T-cell (primary cell): ENCODE results near the gene PLCB1. TPM values are rescaled to one million over a fixed set of nuclear protein-coding genes. Genes with fewer than 3 reads are reported as not detected.

Source experiments
- ATAC-seq, 4 experiments: fragments of 200-7000 bp in 3 of 4; fragments of 150-1000 bp in 1 of 4; cut with Tn5 transposase; replicated peaks in 1 of 4; 1 replicate in 3 of 4; 2 replicates in 1 of 4; pipeline ENCODE4 v1.10.0; 2021; ENCODE audit warnings: moderate library complexity in 3 of 4, mild to moderate bottlenecking in 2 of 4, moderate number of reproducible peaks in 1 of 4
- CTCF ChIA-PET, 2 donors: fragments of 300-600 bp; sonication (Branson Sonifier 250); formaldehyde crosslinking; loops; one replicate each; lab custom pipeline; 2022; ENCODE audit warnings: antibody characterized with exemption in 2 of 2; lab: Charles Lee
- POLR2A ChIA-PET, 2 donors: fragments of 300-600 bp; sonication (Branson Sonifier 250); formaldehyde crosslinking; loops; one replicate each; lab custom pipeline; 2022; ENCODE audit warnings: antibody characterized with exemption in 2 of 2; lab: Charles Lee
- DNase-seq, 35 experiments: peaks; one replicate each; pipeline versions ENCODE4 v3.0.0 to v3.0.0-alpha.2; 2013 to 2023
- H3K27ac ChIP-seq: one replicate; pipeline ENCODE4 v1.5.1; 2013; ENCODE audit warnings: low read length
- H3K27me3 ChIP-seq, 2 experiments: replicated peaks in 1 of 2; 1 replicate in 1 of 2; 2 replicates in 1 of 2; pipeline versions ENCODE4 v1.6.1 to v1.7.0; 2013; ENCODE audit warnings: low read length in 1 of 2, mixed read lengths in 1 of 2; ENCODE audit not compliant: control insufficient read depth in 2 of 2, insufficient read depth in 2 of 2; ENCODE audit errors: extremely low read depth in 1 of 2
- H3K36me3 ChIP-seq, 2 donors: 1 replicate in 1 of 2; 2 replicates in 1 of 2; pipeline versions ENCODE4 v1.6.1 to v1.7.0; 2013; ENCODE audit warnings: low read length in 1 of 2; ENCODE audit not compliant: control insufficient read depth in 2 of 2, insufficient read depth in 1 of 2; ENCODE audit errors: extremely low read depth in 1 of 2
- H3K4me1 ChIP-seq, 2 experiments: 1 replicate in 1 of 2; 2 replicates in 1 of 2; pipeline versions ENCODE4 v1.6.1 to v1.7.0; 2013; ENCODE audit warnings: low read length in 2 of 2, mixed read lengths in 1 of 2; ENCODE audit not compliant: insufficient read depth in 2 of 2, control insufficient read depth in 1 of 2; ENCODE audit errors: extremely low read depth in 1 of 2
- H3K4me3 ChIP-seq, 2 donors: 1 replicate in 1 of 2; 2 replicates in 1 of 2; pipeline versions ENCODE4 v1.5.1 to v1.7.0; 2013; ENCODE audit warnings: mild to moderate bottlenecking in 2 of 2, low read length in 1 of 2, moderate library complexity in 1 of 2; ENCODE audit not compliant: control insufficient read depth in 1 of 2; ENCODE audit errors: extremely low read depth in 1 of 2
- H3K9me3 ChIP-seq: 2 replicates; pipeline ENCODE4 v1.7.0; 2013
- H3K27ac Mint-ChIP-seq, 2 donors: one replicate each; pipeline ENCODE4 v1.8.0; 2020 to 2021; ENCODE audit warnings: mild to moderate bottlenecking in 2 of 2, mixed read lengths in 2 of 2
- H3K27me3 Mint-ChIP-seq, 2 donors: one replicate each; pipeline ENCODE4 v1.8.0; 2021 to 2022; ENCODE audit warnings: mixed read lengths in 2 of 2
- H3K36me3 Mint-ChIP-seq: one replicate; pipeline ENCODE4 v1.8.0; 2021; ENCODE audit warnings: mixed read lengths
- H3K4me1 Mint-ChIP-seq, 3 donors: one replicate each; pipeline ENCODE4 v1.8.0; 2020 to 2022; ENCODE audit warnings: mixed read lengths in 3 of 3, mild to moderate bottlenecking in 1 of 3
- H3K4me3 Mint-ChIP-seq, 3 donors: one replicate each; pipeline ENCODE4 v1.8.0; 2020 to 2022; ENCODE audit warnings: mild to moderate bottlenecking in 3 of 3, mixed read lengths in 3 of 3, moderate library complexity in 3 of 3
- H3K9me3 Mint-ChIP-seq, 3 donors: one replicate each; pipeline ENCODE4 v1.8.0; 2020 to 2022; ENCODE audit warnings: mixed read lengths in 3 of 3
- WGBS: methylation state at CpG from one replicate; pipeline ENCODE4 v1.1.5; 2013; ENCODE audit warnings: missing lambda C conversion rate; ENCODE audit not compliant: insufficient coverage; 5-methylcytosine and 5-hydroxymethylcytosine counted together
- total RNA-seq, 35 experiments: library from RNA in 6 of 35; stranded (reverse) in 6 of 35; fragments of 120-200 nt in 1 of 35; gene quantifications; one replicate each; pipeline versions ENCODE4 v1.2.1 to v1.2.4 and lab custom pipeline; 2013 to 2026

PLCB1 gene
- total RNA-seq, 5 donors from 2014 or later (not counting 1 experiment from before 2014, with no cell fraction given), result 3.3 to 15.1 (median 7.4) TPM

- Histone ChIP-seq H3K9me3 (no peaks in the 10 kb centered on the region), H3K4me3 (no peak overlapping the region), H3K4me1 (no peaks in the 10 kb centered on the region), H3K36me3 (no peaks in the 10 kb centered on the region), H3K27me3 (no peaks in the 10 kb centered on the region), H3K27ac (no peak overlapping the region)
- H3K27ac Mint-ChIP-seq, result no peak overlapping the region
- H3K27me3 Mint-ChIP-seq, result no peaks in the 10 kb centered on the region
- H3K9me3 Mint-ChIP-seq, result no peaks in the 10 kb centered on the region
- no peak overlapping the region for H3K4me3 Mint-ChIP-seq
- H3K36me3 Mint-ChIP-seq, result no peaks in the 10 kb centered on the region
- no peak for ATAC-seq
- H3K4me1 Mint-ChIP-seq, result no peaks in the 10 kb centered on the region
- WGBS, result no CpG with 5 or more reads among the region's 5 CpGs
- ChIA-PET POLR2A (no interaction called here), CTCF (interaction anchor here in 1 of 2 donors (0.6 kb wide), 1 partner anchor 116 kb away, joined by 8 read pairs; no protein-coding TSS in a partner anchor)
- DNase-seq, result no peak
These were observed 402.5 kb downstream of the PLCB1 start for GRCh38 chr20:8534368-8535160.

- no peak for ATAC-seq
These were observed 403.6 kb downstream of the PLCB1 start for GRCh38 chr20:8535403-8536261.

DNA sequence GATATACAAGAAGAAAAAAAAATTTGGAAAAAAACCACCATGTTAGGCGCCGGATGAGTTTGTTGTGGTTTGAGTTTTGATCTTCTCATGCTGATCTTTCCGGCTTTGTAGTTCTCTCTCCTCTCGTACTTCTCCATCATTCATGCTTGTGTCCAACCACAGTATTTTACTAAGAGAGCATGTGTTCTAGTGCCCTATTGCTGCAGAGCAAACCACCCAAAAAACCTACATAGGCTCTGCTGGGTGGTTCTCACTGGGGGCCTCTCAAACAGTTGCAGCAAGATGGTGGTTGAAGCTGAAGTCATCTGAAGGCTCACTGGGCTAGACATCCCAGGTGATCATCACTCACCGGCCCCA, 404.2 kb downstream of the PLCB1 start:
- POLR2A ChIA-PET, result interaction anchor here in 1 of 2 donors (0.6 kb wide), 1 partner anchor 12 kb away, joined by 7 read pairs; no protein-coding TSS in a partner anchor
- H3K9me3 Mint-ChIP-seq, result no peaks in the 10 kb centered on the region

More at GRCh38 chr20:8535403-8536261, 403.6 kb downstream of the PLCB1 start:
- H3K27ac Mint-ChIP-seq, result no peak overlapping the region
- WGBS, result no CpG with 5 or more reads among the region's 3 CpGs
- no peaks in the 10 kb centered on the region for H3K4me1 Mint-ChIP-seq
- POLR2A ChIA-PET, result no interaction called here
- H3K9me3 ChIP-seq, result no peaks in the 10 kb centered on the region
- no peaks in the 10 kb centered on the region for H3K36me3 ChIP-seq
- H3K4me3 Mint-ChIP-seq, result no peak overlapping the region
- H3K4me1 ChIP-seq, result no peaks in the 10 kb centered on the region
- H3K9me3 Mint-ChIP-seq, result no peaks in the 10 kb centered on the region
- peak in 1 of 35 experiments; percentile 8 for DNase-seq
- H3K27me3 ChIP-seq, result no peaks in the 10 kb centered on the region
- H3K27me3 Mint-ChIP-seq, result no peaks in the 10 kb centered on the region
- no peaks in the 10 kb centered on the region for H3K36me3 Mint-ChIP-seq
- CTCF ChIA-PET, result interaction anchor here in 1 of 2 donors (0.6 to 0.7 kb wide), 2 partner anchors 148 to 489 kb away, joined by 3 to 6 read pairs; no protein-coding TSS in a partner anchor
- no peak overlapping the region for H3K27ac ChIP-seq
- H3K4me3 ChIP-seq, result no peak overlapping the region

DNA sequence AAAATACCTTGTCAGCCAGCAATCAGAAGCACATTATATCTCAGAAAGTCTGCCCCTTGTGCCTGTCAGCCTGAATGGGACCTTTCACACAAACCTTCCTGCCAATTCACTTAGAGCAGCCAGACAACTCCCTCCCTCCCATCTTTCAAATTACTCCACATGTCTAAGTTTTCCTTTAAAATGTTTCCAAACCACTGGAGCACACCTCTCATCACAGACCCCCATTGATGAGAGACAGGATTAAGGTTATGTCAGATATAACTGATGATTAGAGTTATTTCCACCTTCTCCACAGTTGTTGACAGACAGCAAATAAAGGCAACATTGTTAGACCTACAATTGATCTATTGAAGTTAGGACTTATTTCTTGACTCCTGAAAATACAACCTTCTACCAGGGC, 408.4 kb downstream of the PLCB1 start:
- H3K4me1 ChIP-seq, result no peaks in the 10 kb centered on the region
- no peak overlapping the region for H3K27ac ChIP-seq
- ChIA-PET CTCF (no interaction called here), POLR2A (interaction anchor here in 1 of 2 donors (0.6 kb wide), 1 partner anchor 47 kb away, joined by 6 read pairs; no protein-coding TSS in a partner anchor)
- no peaks in the 10 kb centered on the region for H3K36me3 ChIP-seq
- H3K9me3 ChIP-seq, result no peaks in the 10 kb centered on the region
- ATAC-seq (no peak), DNase-seq (no peak)
- Mint-ChIP-seq H3K4me3 (no peak overlapping the region), H3K36me3 (no peaks in the 10 kb centered on the region), H3K27ac (no peak overlapping the region), H3K9me3 (no peaks in the 10 kb centered on the region), H3K4me1 (no peaks in the 10 kb centered on the region), H3K27me3 (no peaks in the 10 kb centered on the region)
- H3K4me3 ChIP-seq, result no peak overlapping the region
- H3K27me3 ChIP-seq, result no peaks in the 10 kb centered on the region

More for the DNA sequence above, 404.2 kb downstream of the PLCB1 start:
- Histone ChIP-seq H3K27me3 (no peaks in the 10 kb centered on the region), H3K4me3 (no peak overlapping the region), H3K4me1 (no peaks in the 10 kb centered on the region), H3K36me3 (no peaks in the 10 kb centered on the region), H3K27ac (no peak overlapping the region), H3K9me3 (no peaks in the 10 kb centered on the region)
- WGBS, result 100% methylated on average over 1 of the region's 5 CpGs
- no peak for ATAC-seq
- H3K4me3 Mint-ChIP-seq, result no peak overlapping the region
- H3K27me3 Mint-ChIP-seq, result no peaks in the 10 kb centered on the region
- H3K36me3 Mint-ChIP-seq, result no peaks in the 10 kb centered on the region
- no peaks in the 10 kb centered on the region for H3K4me1 Mint-ChIP-seq
- DNase-seq, result no peak
- H3K27ac Mint-ChIP-seq, result no peak overlapping the region
- CTCF ChIA-PET, result no interaction called here

- Histone ChIP-seq H3K27ac (no peak overlapping the region), H3K4me3 (no peak overlapping the region), H3K4me1 (no peaks in the 10 kb centered on the region), H3K36me3 (no peaks in the 10 kb centered on the region), H3K27me3 (no peaks in the 10 kb centered on the region), H3K9me3 (no peaks in the 10 kb centered on the region)
- Mint-ChIP-seq H3K9me3 (no peaks in the 10 kb centered on the region), H3K4me3 (no peak overlapping the region), H3K36me3 (no peaks in the 10 kb centered on the region), H3K27ac (no peak overlapping the region), H3K27me3 (no peaks in the 10 kb centered on the region), H3K4me1 (no peaks in the 10 kb centered on the region)
- DNase-seq, result no peak
- ChIA-PET CTCF (no interaction called here), POLR2A (no interaction called here)
- no peak for ATAC-seq
- WGBS, result 92% methylated on average over 4 of the region's 9 CpGs
These were observed 410.0 kb downstream of the PLCB1 start for GRCh38 chr20:8542110-8542486.

GRCh38 chr20:8545212-8545611, 413.1 kb downstream of the PLCB1 start:
- H3K9me3 ChIP-seq, result no peaks in the 10 kb centered on the region
- no peak overlapping the region for H3K4me3 Mint-ChIP-seq
- H3K27ac Mint-ChIP-seq, result no peak overlapping the region
- 100% methylated on average over 3 of the region's 3 CpGs for WGBS
- no peaks in the 10 kb centered on the region for H3K36me3 ChIP-seq
- ChIA-PET POLR2A (no interaction called here), CTCF (no interaction called here)
- H3K27ac ChIP-seq, result no peak overlapping the region
- no peaks in the 10 kb centered on the region for H3K27me3 ChIP-seq
- no peaks in the 10 kb centered on the region for H3K36me3 Mint-ChIP-seq
- H3K27me3 Mint-ChIP-seq, result no peaks in the 10 kb centered on the region
- no peaks in the 10 kb centered on the region for H3K4me1 ChIP-seq
- H3K4me3 ChIP-seq, result no peak overlapping the region
- no peaks in the 10 kb centered on the region for H3K4me1 Mint-ChIP-seq
- DNase-seq (no peak), ATAC-seq (no peak)
- H3K9me3 Mint-ChIP-seq, result no peaks in the 10 kb centered on the region
